H9 (cell line): ENCODE data around the gene NFX1. TPM values are rescaled to one million over a fixed set of nuclear protein-coding genes. Genes with fewer than 3 reads are reported as not detected.

Source experiments
- DNase-seq: peaks from one replicate; pipeline ENCODE4 v3.0.0-alpha.2; 2017
- H2AFZ ChIP-seq: one replicate; pipeline ENCODE4 v1.6.1; 2013; ENCODE audit warnings: mild to moderate bottlenecking, low read length, control low read depth, moderate library complexity
- H2AK5ac ChIP-seq: 2 replicates; pipeline ENCODE4 v1.6.1; 2013; ENCODE audit warnings: low read length, control low read depth, mixed read lengths; ENCODE audit not compliant: insufficient read length
- H2BK120ac ChIP-seq: one replicate; pipeline ENCODE4 v1.6.1; 2013; ENCODE audit warnings: low read depth, mild to moderate bottlenecking, low read length, control low read depth, inconsistent platforms; ENCODE audit not compliant: poor library complexity, severe bottlenecking
- H2BK12ac ChIP-seq: 2 replicates; pipeline ENCODE4 v1.6.1; 2013; ENCODE audit warnings: low read length, control low read depth, mixed read lengths, low read depth; ENCODE audit not compliant: insufficient read length
- H2BK15ac ChIP-seq: 2 replicates; pipeline ENCODE4 v1.6.1; 2013; ENCODE audit warnings: low read depth, low read length, control low read depth
- H2BK20ac ChIP-seq: one replicate; pipeline ENCODE4 v1.6.1; 2013; ENCODE audit warnings: low read depth, mild to moderate bottlenecking, low read length, control low read depth, inconsistent platforms; ENCODE audit not compliant: poor library complexity, severe bottlenecking
- H2BK5ac ChIP-seq: 2 replicates; pipeline ENCODE4 v1.6.1; 2013; ENCODE audit warnings: low read length, control low read depth, mixed read lengths; ENCODE audit not compliant: insufficient read length
- H3K14ac ChIP-seq: 2 replicates; pipeline ENCODE4 v1.6.1; 2013; ENCODE audit warnings: low read length, control low read depth; ENCODE audit not compliant: insufficient read depth
- H3K18ac ChIP-seq: 2 replicates; pipeline ENCODE4 v1.6.1; 2013; ENCODE audit warnings: low read depth, mild to moderate bottlenecking, mixed read lengths, low read length, control low read depth; ENCODE audit not compliant: insufficient read length
- H3K23ac ChIP-seq: 2 replicates; pipeline ENCODE4 v1.6.1; 2013; ENCODE audit warnings: low read length, control low read depth, mixed read lengths, low read depth; ENCODE audit not compliant: insufficient read length
- H3K23me2 ChIP-seq: 2 replicates; pipeline ENCODE4 v1.6.1; 2013; ENCODE audit warnings: low read depth, mild to moderate bottlenecking, mixed read lengths, low read length, control low read depth; ENCODE audit not compliant: insufficient read length, poor library complexity, severe bottlenecking
- H3K27ac ChIP-seq: 2 replicates; pipeline ENCODE4 v1.5.1; 2013; ENCODE audit warnings: low read length, control low read depth, mixed read lengths, low read depth; ENCODE audit not compliant: insufficient read length
- H3K27me3 ChIP-seq: 2 replicates; pipeline ENCODE4 v1.6.1; 2013; ENCODE audit warnings: low read length, control low read depth, inconsistent platforms; ENCODE audit not compliant: insufficient read depth
- H3K4ac ChIP-seq: 2 replicates; pipeline ENCODE4 v1.6.1; 2013; ENCODE audit warnings: low read depth, mild to moderate bottlenecking, control low read depth, inconsistent platforms, low read length, moderate library complexity
- H3K4me1 ChIP-seq: 2 replicates; pipeline ENCODE4 v1.6.1; 2013; ENCODE audit warnings: low read length, control low read depth, inconsistent platforms; ENCODE audit not compliant: insufficient read depth
- H3K4me2 ChIP-seq: 2 replicates; pipeline ENCODE4 v1.6.1; 2013; ENCODE audit warnings: low read length, control low read depth, mixed read lengths; ENCODE audit not compliant: insufficient read length, insufficient read depth
- H3K56ac ChIP-seq: 2 replicates; pipeline ENCODE4 v1.6.1; 2013; ENCODE audit warnings: low read depth, mild to moderate bottlenecking, mixed read lengths, low read length, control low read depth; ENCODE audit not compliant: insufficient read length
- H3K79me1 ChIP-seq: 2 replicates; pipeline ENCODE4 v1.6.1; 2013; ENCODE audit warnings: low read depth, mild to moderate bottlenecking, moderate library complexity, low read length, control low read depth, inconsistent platforms; ENCODE audit not compliant: insufficient read depth, poor library complexity, severe bottlenecking
- H3K79me2 ChIP-seq: 2 replicates; pipeline ENCODE4 v1.6.1; 2013; ENCODE audit warnings: low read length, control low read depth, inconsistent platforms; ENCODE audit not compliant: insufficient read depth
- H3K9ac ChIP-seq: 2 replicates; pipeline ENCODE4 v1.6.1; 2013; ENCODE audit warnings: low read length, control low read depth, mixed read lengths; ENCODE audit not compliant: insufficient read length; ENCODE audit errors: extremely low read depth
- H3K9me3 ChIP-seq: one replicate; pipeline ENCODE4 v1.6.1; 2013; ENCODE audit warnings: low read depth, low read length, inconsistent platforms; ENCODE audit not compliant: control insufficient read depth
- H3T11ph ChIP-seq: one replicate; pipeline ENCODE4 v1.6.1; 2013; ENCODE audit warnings: mild to moderate bottlenecking, low read length, control low read depth, inconsistent platforms
- H4K20me1 ChIP-seq: one replicate; pipeline ENCODE4 v1.6.1; 2013; ENCODE audit not compliant: control insufficient read depth, insufficient read length, insufficient read depth
- H4K5ac ChIP-seq: 2 replicates; pipeline ENCODE4 v1.6.1; 2013; ENCODE audit warnings: low read depth, mild to moderate bottlenecking, mixed read lengths, low read length, control low read depth; ENCODE audit not compliant: insufficient read length
- H4K8ac ChIP-seq: replicated peaks from 2 replicates; pipeline ENCODE4 v1.6.1; 2013; ENCODE audit warnings: low read length, control low read depth, mixed read lengths, low read depth; ENCODE audit not compliant: insufficient read length
- H4K91ac ChIP-seq: 2 replicates; pipeline ENCODE4 v1.6.1; 2013; ENCODE audit warnings: low read depth, mild to moderate bottlenecking, moderate library complexity, mixed read lengths, low read length, control low read depth; ENCODE audit not compliant: insufficient read length
- H3K27ac Mint-ChIP-seq, 3 experiments: 2 replicates in 2 of 3; 3 replicates in 1 of 3; pipeline ENCODE4 v1.8.0; 2020 to 2021; ENCODE audit warnings: mixed read lengths in 3 of 3, mild to moderate bottlenecking in 1 of 3, moderate library complexity in 1 of 3
- H3K27me3 Mint-ChIP-seq: 2 replicates; pipeline ENCODE4 v1.8.0; 2021; ENCODE audit warnings: low read depth, mild to moderate bottlenecking, moderate library complexity, mixed read lengths
- H3K36me3 Mint-ChIP-seq, 3 experiments: 2 replicates in 2 of 3; 3 replicates in 1 of 3; pipeline ENCODE4 v1.8.0; 2020 to 2021; ENCODE audit warnings: low read depth in 3 of 3, mixed read lengths in 3 of 3; ENCODE audit not compliant: insufficient read depth in 1 of 3
- H3K4me1 Mint-ChIP-seq, 2 experiments: 2 replicates each; pipeline ENCODE4 v1.8.0; 2020; ENCODE audit warnings: mixed read lengths in 2 of 2
- H3K4me3 Mint-ChIP-seq, 2 experiments: 2 replicates in 1 of 2; 3 replicates in 1 of 2; pipeline ENCODE4 v1.8.0; 2020 to 2021; ENCODE audit warnings: mild to moderate bottlenecking in 2 of 2, mixed read lengths in 2 of 2, moderate library complexity in 1 of 2
- H3K9me3 Mint-ChIP-seq, 2 experiments: 2 replicates in 1 of 2; 3 replicates in 1 of 2; pipeline ENCODE4 v1.8.0; 2020; ENCODE audit warnings: mild to moderate bottlenecking in 2 of 2, mixed read lengths in 2 of 2, moderate library complexity in 1 of 2
- WGBS: extraction: QIAGEN DNeasy Blood & Tissue Kit; methylation state at CpG from one replicate; pipeline ENCODE4 v1.1.7; 2013; ENCODE audit warnings: missing lambda C conversion rate, low lambda C conversion rate, mixed read lengths; ENCODE audit not compliant: insufficient read length; ENCODE audit errors: extremely low coverage; 5-methylcytosine and 5-hydroxymethylcytosine counted together
- total RNA-seq: library from RNA; stranded (reverse); gene quantifications from 2 replicates; pipeline ENCODE4 v1.2.1, GENCODE V29; 2021
- TF ChIP-seq, protein P1 (sequence below): fragments of 200-600 bp; sonication (generic); conservative IDR thresholded peaks from 3 replicates; pipeline ENCODE4 v1.8.0; 2021; ENCODE audit warnings: antibody characterized with exemption, mild to moderate bottlenecking

Gene NFX1
- total RNA-seq, 1 experiment from 2014 or later, result 35.1 TPM

DNA sequence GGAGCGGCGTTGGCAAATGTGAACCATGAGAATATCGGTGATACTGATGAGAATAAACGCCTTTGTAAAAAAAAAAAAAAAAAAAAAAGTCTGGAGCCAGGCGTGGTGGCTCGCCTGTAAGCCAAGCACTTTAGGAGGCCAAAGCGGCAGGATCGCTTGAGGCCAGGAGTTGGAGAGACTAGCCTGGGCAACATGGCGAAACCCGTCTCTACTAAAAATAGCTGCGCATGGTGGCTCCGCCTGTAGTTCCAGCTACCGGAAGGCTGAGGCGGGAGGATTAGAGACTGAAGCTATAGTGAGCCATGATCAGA lies 425 bp upstream of the NFX1 start:
- Histone ChIP-seq H2BK12ac (no peak overlapping the region), H3K23me2 (no peaks in the 10 kb centered on the region), H3T11ph (no peak overlapping the region), H3K79me2 (peaks cover 15% of the 10 kb centered on the region; the same call in 1 of the 2 replicates), H2AK5ac (no peak overlapping the region), H3K79me1 (peaks cover 7% of the 10 kb centered on the region), H3K14ac (peak overlapping the region; percentile 92), H3K27ac (peak overlapping the region; percentile 64), H3K4ac (no peak overlapping the region; the same call in 1 of the 2 replicates), H4K8ac (peak overlapping the region; percentile 43), H2BK5ac (peak overlapping the region; percentile 90), H4K20me1 (no peaks in the 10 kb centered on the region), H3K27me3 (no peaks in the 10 kb centered on the region), H2BK20ac (no peak overlapping the region), H3K4me2 (peak overlapping the region; percentile 89), H2AFZ (no peak overlapping the region), H4K91ac (no peak overlapping the region), H3K4me1 (0 out of 2 replicates have a peak, but pooled peaks cover 2% of the 10 kb centered on the region), H3K56ac (peak overlapping the region; percentile 95), H3K9ac (peak overlapping the region; percentile 99), H3K18ac (peak overlapping the region; percentile 98), H4K5ac (peak overlapping the region; percentile 96), H2BK120ac (no peak overlapping the region), H3K23ac (no peak overlapping the region), H2BK15ac (no peak overlapping the region), H3K9me3 (no peaks in the 10 kb centered on the region)
- Mint-ChIP-seq H3K27ac (peak overlapping the region; percentile 98 to 100 (median 99)), H3K36me3 (peaks cover 4 to 22% (median 19%) of the 10 kb centered on the region in 3 experiments; a peak in 5 of 7 replicates), H3K4me1 (peaks cover 11 to 15% of the 10 kb centered on the region in 2 experiments), H3K9me3 (peaks cover 0 to 2% of the 10 kb centered on the region in 2 experiments; a peak in 2 of 5 replicates), H3K27me3 (no peaks in the 10 kb centered on the region), H3K4me3 (peak overlapping the region; percentile 96 to 99)
- DNase-seq, result no peak
- TF ChIP-seq, protein P1, sequence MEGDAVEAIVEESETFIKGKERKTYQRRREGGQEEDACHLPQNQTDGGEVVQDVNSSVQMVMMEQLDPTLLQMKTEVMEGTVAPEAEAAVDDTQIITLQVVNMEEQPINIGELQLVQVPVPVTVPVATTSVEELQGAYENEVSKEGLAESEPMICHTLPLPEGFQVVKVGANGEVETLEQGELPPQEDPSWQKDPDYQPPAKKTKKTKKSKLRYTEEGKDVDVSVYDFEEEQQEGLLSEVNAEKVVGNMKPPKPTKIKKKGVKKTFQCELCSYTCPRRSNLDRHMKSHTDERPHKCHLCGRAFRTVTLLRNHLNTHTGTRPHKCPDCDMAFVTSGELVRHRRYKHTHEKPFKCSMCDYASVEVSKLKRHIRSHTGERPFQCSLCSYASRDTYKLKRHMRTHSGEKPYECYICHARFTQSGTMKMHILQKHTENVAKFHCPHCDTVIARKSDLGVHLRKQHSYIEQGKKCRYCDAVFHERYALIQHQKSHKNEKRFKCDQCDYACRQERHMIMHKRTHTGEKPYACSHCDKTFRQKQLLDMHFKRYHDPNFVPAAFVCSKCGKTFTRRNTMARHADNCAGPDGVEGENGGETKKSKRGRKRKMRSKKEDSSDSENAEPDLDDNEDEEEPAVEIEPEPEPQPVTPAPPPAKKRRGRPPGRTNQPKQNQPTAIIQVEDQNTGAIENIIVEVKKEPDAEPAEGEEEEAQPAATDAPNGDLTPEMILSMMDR, result no peak
- WGBS, result no CpG with 5 or more reads among the region's 14 CpGs
